Gastrocnemius medialis (tissue), 4 donors: ENCODE results near the gene LRRC23. TPM values are rescaled to one million over a fixed set of nuclear protein-coding genes. Genes with fewer than 3 reads are reported as not detected.

ENCODE experiments used
- ATAC-seq, 2 donors: fragments of 150-250 bp; one replicate each; pipeline ENCODE4 v1.9.1; 2016
- DNase-seq, 2 donors: peaks; one replicate each; pipeline ENCODE4 v3.0.0-alpha.2; 2019
- H3K27ac ChIP-seq, 4 donors: fragments of 200-600 bp; sonication (generic); 1 replicate in 1 of 4; 2 replicates in 3 of 4; pipeline ENCODE4 v1.5.1; 2016 to 2018; ENCODE audit warnings: mild to moderate bottlenecking in 2 of 4, moderate library complexity in 1 of 4
- H3K27me3 ChIP-seq, 3 donors: fragments of 200-600 bp; sonication (generic) in 2 of 3; 1 replicate in 1 of 3; 2 replicates in 2 of 3; pipeline versions ENCODE4 v1.5.1 to v1.6.0; 2016 to 2019; ENCODE audit warnings: mild to moderate bottlenecking in 1 of 3, moderate library complexity in 1 of 3
- H3K36me3 ChIP-seq, 2 donors: fragments of 200-600 bp; sonication (generic) in 1 of 2; one replicate each; pipeline ENCODE4 v1.5.1; 2017 to 2018
- H3K4me1 ChIP-seq, 2 donors: fragments of 200-600 bp; sonication (generic) in 1 of 2; one replicate each; pipeline ENCODE4 v1.5.1; 2016 to 2017; ENCODE audit warnings: mild to moderate bottlenecking in 2 of 2
- H3K4me3 ChIP-seq, 4 donors: fragments of 200-600 bp; sonication (generic) in 3 of 4; 1 replicate in 1 of 4; 2 replicates in 3 of 4; pipeline ENCODE4 v1.5.1; 2016 to 2019; ENCODE audit warnings: mild to moderate bottlenecking in 2 of 4
- H3K9me3 ChIP-seq, 3 donors: fragments of 200-600 bp; sonication (generic) in 2 of 3; 1 replicate in 1 of 3; 2 replicates in 2 of 3; pipeline ENCODE4 v1.5.1; 2016 to 2019
- POLR2A ChIP-seq, 2 donors: fragments of 450-650 bp; IDR thresholded peaks; one replicate each; pipeline ENCODE4 v1.6.1; 2017; ENCODE audit warnings: antibody characterized with exemption in 2 of 2, mild to moderate bottlenecking in 2 of 2, moderate library complexity in 2 of 2
- in situ Hi-C, 4 donors: fragments of 200-750 bp; cut with MboI; loops; one replicate each; pipeline versions ENCODE4 v1.15.0 to v1.8.0; 2017; ENCODE audit warnings: low sequenced_read_pairs in 4 of 4
- intact Hi-C: fragments of 100-400 bp; cut with DNase I; formaldehyde crosslinking; loops from one replicate; pipeline ENCODE4 v1.15.1; 2023; ENCODE audit warnings: low total_unique reads
- total RNA-seq, 4 donors: library from RNA; depleted of rRNA; stranded (reverse); fragments of >200 nt; gene quantifications; one replicate each; pipeline versions ENCODE4 v1.1.0 to v1.2.3, GENCODE V29; 2016
- TF ChIP-seq, protein P1 (sequence below), 5 experiments: fragments of 450-650 bp in 3 of 5; fragments of 200-600 bp in 2 of 5; sonication (generic) in 2 of 5; IDR thresholded peaks in 4 of 5; conservative IDR thresholded peaks in 1 of 5; 1 replicate in 4 of 5; 2 replicates in 1 of 5; pipeline ENCODE4 v1.5.1; 2016 to 2019; ENCODE audit warnings: antibody characterized with exemption in 5 of 5, mild to moderate bottlenecking in 3 of 5, moderate library complexity in 3 of 5

The LRRC23 gene
- total RNA-seq, 4 donors from 2014 or later: 6.5 to 14.0 (median 11.0) TPM

DNA sequence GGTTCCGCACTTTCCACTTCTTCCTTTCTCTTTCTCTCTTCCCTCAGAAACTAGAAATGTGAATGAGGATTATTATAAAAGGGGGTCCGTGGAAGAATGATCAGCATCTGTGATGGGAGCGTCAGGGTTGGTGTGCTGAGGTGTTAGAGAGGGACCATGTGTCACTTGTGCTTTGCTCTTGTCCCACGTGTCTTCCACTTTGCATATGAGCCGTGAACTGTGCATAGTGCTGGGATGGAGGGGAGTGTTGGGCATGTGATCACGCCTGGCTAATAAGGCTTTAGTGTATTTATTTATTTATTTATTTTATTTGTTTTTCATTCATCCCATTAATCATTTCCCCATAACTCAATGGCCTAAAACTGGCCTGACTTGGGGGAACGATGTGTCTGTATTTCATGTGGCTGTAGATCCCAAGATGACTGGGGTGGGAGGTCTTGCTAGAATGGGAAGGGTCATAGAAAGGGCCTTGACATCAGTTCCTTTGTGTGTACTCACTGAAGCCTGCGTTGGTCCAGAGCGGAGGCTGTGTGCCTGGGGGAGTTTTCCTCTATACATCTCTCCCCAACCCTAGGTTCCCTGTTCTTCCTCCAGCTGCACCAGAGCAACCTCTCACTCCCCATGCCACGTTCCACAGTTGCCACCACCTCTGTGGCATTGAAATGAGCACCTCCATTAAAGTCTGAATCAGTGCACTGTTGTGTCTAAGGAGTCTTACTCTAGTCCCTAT, 18.5 kb downstream of the LRRC23 start:
- in situ Hi-C loops: loop anchor here in 2 of 4 donors (10.0 to 25.0 kb wide), 2 partner anchors 189 to 192 kb away; partner anchors contain the start of gene C1RL (in 1 of the 2)

DNA sequence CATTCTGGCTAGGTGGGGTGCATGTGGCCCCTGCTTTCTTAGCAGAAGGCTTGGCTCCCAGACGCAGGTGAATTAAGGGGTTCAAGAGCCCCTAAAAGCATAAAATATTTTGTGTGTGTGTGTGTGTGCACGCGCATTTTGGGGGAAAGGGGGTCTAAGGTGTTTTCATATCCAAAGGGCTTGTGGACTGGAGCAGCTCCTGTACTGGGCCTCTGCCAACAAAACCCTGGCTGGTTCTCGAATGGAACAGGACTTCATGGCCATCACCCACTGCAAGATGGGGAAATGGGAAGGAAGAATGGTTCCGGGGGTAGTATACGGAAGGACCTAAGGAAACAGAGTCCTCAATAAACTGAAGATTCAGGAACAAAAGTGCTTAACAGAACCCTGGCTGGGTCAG, 19.2 kb downstream of the LRRC23 start:
- no peak for ATAC-seq
- H3K36me3 ChIP-seq: no peaks in the 10 kb centered on the region
- in situ Hi-C loops (loop anchor here in 2 of 4 donors (10.0 to 25.0 kb wide), 2 partner anchors 188 to 191 kb away; partner anchors contain the start of gene C1RL (in 1 of the 2)), intact Hi-C loops (loop anchor here (1.0 to 5.0 kb wide), 6 partner anchors 41 to 713 kb away; partner anchors contain the start of genes C1R, C1RL and TPI1)
- no peaks in the 10 kb centered on the region for H3K27me3 ChIP-seq
- no peaks in the 10 kb centered on the region for H3K9me3 ChIP-seq
- no peak for DNase-seq
- H3K4me1 ChIP-seq: peaks cover 31 to 35% of the 10 kb centered on the region in 2 donors
- H3K4me3 ChIP-seq: no peak overlapping the region
- no peak for TF ChIP-seq POLR2A (IDR thresholded peaks at IDR 0.05)
- TF ChIP-seq, protein P1, sequence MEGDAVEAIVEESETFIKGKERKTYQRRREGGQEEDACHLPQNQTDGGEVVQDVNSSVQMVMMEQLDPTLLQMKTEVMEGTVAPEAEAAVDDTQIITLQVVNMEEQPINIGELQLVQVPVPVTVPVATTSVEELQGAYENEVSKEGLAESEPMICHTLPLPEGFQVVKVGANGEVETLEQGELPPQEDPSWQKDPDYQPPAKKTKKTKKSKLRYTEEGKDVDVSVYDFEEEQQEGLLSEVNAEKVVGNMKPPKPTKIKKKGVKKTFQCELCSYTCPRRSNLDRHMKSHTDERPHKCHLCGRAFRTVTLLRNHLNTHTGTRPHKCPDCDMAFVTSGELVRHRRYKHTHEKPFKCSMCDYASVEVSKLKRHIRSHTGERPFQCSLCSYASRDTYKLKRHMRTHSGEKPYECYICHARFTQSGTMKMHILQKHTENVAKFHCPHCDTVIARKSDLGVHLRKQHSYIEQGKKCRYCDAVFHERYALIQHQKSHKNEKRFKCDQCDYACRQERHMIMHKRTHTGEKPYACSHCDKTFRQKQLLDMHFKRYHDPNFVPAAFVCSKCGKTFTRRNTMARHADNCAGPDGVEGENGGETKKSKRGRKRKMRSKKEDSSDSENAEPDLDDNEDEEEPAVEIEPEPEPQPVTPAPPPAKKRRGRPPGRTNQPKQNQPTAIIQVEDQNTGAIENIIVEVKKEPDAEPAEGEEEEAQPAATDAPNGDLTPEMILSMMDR (IDR thresholded peaks at IDR 0.05 in 4 of 5, conservative IDR thresholded peaks at IDR 0.05 in 1 of 5): no peak
- peak overlapping the region in 3 of 4 donors; percentile 88 to 98 (median 94) for H3K27ac ChIP-seq

More for the DNA sequence above, 18.5 kb downstream of the LRRC23 start:
- H3K27me3 ChIP-seq: no peaks in the 10 kb centered on the region
- peaks cover 30 to 31% of the 10 kb centered on the region in 2 donors for H3K4me1 ChIP-seq
- no peaks in the 10 kb centered on the region for H3K36me3 ChIP-seq
- ATAC-seq: no peak
- no peak for DNase-seq
- no peaks in the 10 kb centered on the region for H3K9me3 ChIP-seq
- H3K27ac ChIP-seq: no peak overlapping the region
- intact Hi-C loops: loop anchor here (5.0 kb wide), 2 partner anchors 169 to 714 kb away; partner anchors contain the start of gene C1R
- TF ChIP-seq, protein P1 (IDR thresholded peaks at IDR 0.05 in 4 of 5, conservative IDR thresholded peaks at IDR 0.05 in 1 of 5): no peak
- no peak for TF ChIP-seq POLR2A (IDR thresholded peaks at IDR 0.05)
- no peak overlapping the region for H3K4me3 ChIP-seq

DNA sequence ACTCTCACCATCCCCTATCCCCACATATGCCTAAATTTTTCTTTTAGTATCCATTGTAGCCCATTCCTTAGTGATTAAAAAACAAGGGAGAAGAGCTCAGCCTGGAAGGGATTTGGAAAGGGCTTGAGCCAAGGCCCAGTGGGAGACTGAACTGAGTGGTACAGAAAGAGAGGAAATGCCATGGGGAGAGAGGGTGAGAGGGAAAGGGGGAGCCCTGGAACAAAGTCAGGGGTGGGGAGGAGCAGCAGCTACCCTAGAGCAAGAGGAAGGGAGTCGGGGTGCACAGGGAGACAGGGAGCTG, 20.6 kb downstream of the LRRC23 start:
- in situ Hi-C loops: loop anchor here in 2 of 4 donors (10.0 to 25.0 kb wide), 2 partner anchors 187 to 190 kb away; partner anchors contain the start of gene C1RL (in 1 of the 2)
- no peaks in the 10 kb centered on the region for H3K9me3 ChIP-seq
- TF ChIP-seq, protein P1 (IDR thresholded peaks at IDR 0.05 in 4 of 5, conservative IDR thresholded peaks at IDR 0.05 in 1 of 5): no peak
- TF ChIP-seq POLR2A (IDR thresholded peaks at IDR 0.05): no peak
- no peaks in the 10 kb centered on the region for H3K27me3 ChIP-seq
- H3K36me3 ChIP-seq: no peaks in the 10 kb centered on the region
- H3K27ac ChIP-seq: peak overlapping the region; percentile 88 to 98 (median 95)
- intact Hi-C loops: loop anchor here (1.0 to 2.0 kb wide), 3 partner anchors 19 to 184 kb away; partner anchors contain the start of genes C12orf57, C1RL and TPI1
- no peak overlapping the region for H3K4me3 ChIP-seq
- DNase-seq (no peak), ATAC-seq (no peak)
- peaks cover 43 to 48% of the 10 kb centered on the region in 2 donors for H3K4me1 ChIP-seq

DNA sequence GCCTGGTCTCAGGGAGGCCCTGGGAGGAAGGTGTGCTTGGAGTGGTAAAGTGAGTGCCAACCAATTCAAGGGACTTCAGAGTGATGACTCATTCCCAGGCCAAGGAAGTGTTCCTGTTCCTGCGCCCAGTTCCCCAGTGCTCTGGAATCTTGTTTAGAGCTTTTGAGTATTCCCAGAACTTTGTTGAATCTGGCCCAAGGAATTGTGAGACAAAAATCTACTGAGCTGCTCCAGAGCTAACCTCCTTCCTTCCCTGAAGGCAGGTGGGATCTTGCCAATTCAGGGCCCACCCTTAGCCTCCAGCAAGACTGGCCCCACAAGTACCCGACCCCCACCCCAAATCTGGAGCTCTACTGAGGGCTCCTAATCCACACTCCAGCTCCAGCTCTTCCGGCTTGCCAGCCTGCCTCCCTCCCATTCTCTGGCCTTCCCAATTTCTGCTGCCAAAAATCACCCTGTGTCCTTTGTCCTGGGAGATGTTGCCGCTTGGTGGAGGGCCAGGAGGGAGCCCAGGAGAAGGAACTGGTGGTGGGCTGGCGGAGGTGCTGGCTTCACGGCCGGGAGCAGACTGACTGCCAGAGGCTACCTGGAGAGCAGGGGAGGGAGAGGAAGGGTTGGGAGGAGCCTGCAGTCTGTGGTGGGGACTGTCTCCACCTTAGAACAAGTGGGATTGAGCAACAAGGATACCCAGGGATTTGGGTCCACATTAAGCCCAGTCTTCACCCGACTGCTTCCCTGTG, 21.1 kb downstream of the LRRC23 start:
- H3K27ac ChIP-seq: peak overlapping the region; percentile 88 to 98 (median 95)
- in situ Hi-C loops: loop anchor here in 2 of 4 donors (10.0 to 25.0 kb wide), 2 partner anchors 187 to 189 kb away; partner anchors contain the start of gene C1RL (in 1 of the 2)
- DNase-seq: peak in 1 of 2 donors; percentile 70
- TF ChIP-seq, protein P1 (IDR thresholded peaks at IDR 0.05 in 4 of 5, conservative IDR thresholded peaks at IDR 0.05 in 1 of 5): no peak
- peak; percentile 9 to 34 for TF ChIP-seq POLR2A (IDR thresholded peaks at IDR 0.05)
- ATAC-seq: peak; percentile 56 to 66
- intact Hi-C loops: loop anchor here (1.0 to 2.0 kb wide), 3 partner anchors 19 to 183 kb away; partner anchors contain the start of genes C12orf57, C1RL and TPI1
- H3K4me3 ChIP-seq: peak overlapping the region; percentile 70 to 92 (median 86)
- H3K36me3 ChIP-seq: no peaks in the 10 kb centered on the region
- H3K4me1 ChIP-seq: peaks cover 44 to 51% of the 10 kb centered on the region in 2 donors
- no peaks in the 10 kb centered on the region for H3K9me3 ChIP-seq
- H3K27me3 ChIP-seq: no peaks in the 10 kb centered on the region
